ENCODE results near the gene ALOX5AP. TPM values are rescaled to one million over a fixed set of nuclear protein-coding genes. Genes with fewer than 3 reads are reported as not detected.

ALOX5AP gene
- total RNA-seq: 0.51 TPM in 1 of 2 replicates, not detected in the other

- H3K27me3 ChIP-seq (ENCODE audit: control insufficient read depth, insufficient read depth, low read length): no peaks in the 10 kb centered on the region
- DNase-seq (ENCODE audit: low read depth) (no peak), FAIRE-seq (no peak)
- TF ChIP-seq CTCF (IDR thresholded peaks at IDR 0.05; ENCODE audit: insufficient read depth, low read length, severe bottlenecking): no peak
- no peaks in the 10 kb centered on the region for H3K36me3 ChIP-seq (ENCODE audit: control insufficient read depth, insufficient read depth, low read length)
- no peak within 1 kb of the TSS for H3K4me3 ChIP-seq (ENCODE audit: low read depth, low read length)
Observed at GRCh38 chr13:30735025-30735871, at the start of gene ALOX5AP. ALOX5AP (plus strand) TSS chr13:30735543; CDS start chr13:30735606, 63 bp downstream.

GRCh38 chr13:30685987-30686386 lies 49.4 kb upstream of the ALOX5AP start:
- FAIRE-seq: no peak
- DNase-seq (ENCODE audit: low read depth): no peak
- no peak for TF ChIP-seq CTCF (IDR thresholded peaks at IDR 0.05; ENCODE audit: insufficient read depth, low read length, severe bottlenecking)
- H3K27me3 ChIP-seq (ENCODE audit: control insufficient read depth, insufficient read depth, low read length): no peaks in the 10 kb centered on the region
- no peak overlapping the region for H3K4me3 ChIP-seq (ENCODE audit: low read depth, low read length)
- H3K36me3 ChIP-seq (ENCODE audit: control insufficient read depth, insufficient read depth, low read length): no peaks in the 10 kb centered on the region

- TF ChIP-seq CTCF (IDR thresholded peaks at IDR 0.05; ENCODE audit: insufficient read depth, low read length, severe bottlenecking): no peak
- Histone ChIP-seq H3K4me3 (ENCODE audit: low read depth, low read length) (no peak overlapping the region), H3K36me3 (ENCODE audit: control insufficient read depth, insufficient read depth, low read length) (no peaks in the 10 kb centered on the region), H3K27me3 (ENCODE audit: control insufficient read depth, insufficient read depth, low read length) (no peaks in the 10 kb centered on the region)
- FAIRE-seq (no peak), DNase-seq (ENCODE audit: low read depth) (no peak)
Observed at GRCh38 chr13:30687601-30688000, 47.7 kb upstream of the ALOX5AP start.

- Histone ChIP-seq H3K4me3 (ENCODE audit: low read depth, low read length) (no peak overlapping the region), H3K36me3 (ENCODE audit: control insufficient read depth, insufficient read depth, low read length) (no peaks in the 10 kb centered on the region), H3K27me3 (ENCODE audit: control insufficient read depth, insufficient read depth, low read length) (no peaks in the 10 kb centered on the region)
- DNase-seq (ENCODE audit: low read depth) (no peak), FAIRE-seq (no peak)
- no peak for TF ChIP-seq CTCF (IDR thresholded peaks at IDR 0.05; ENCODE audit: insufficient read depth, low read length, severe bottlenecking)
Observed at GRCh38 chr13:30689752-30690151, 45.6 kb upstream of the ALOX5AP start.

- DNase-seq (ENCODE audit: low read depth) (peak; percentile 63), FAIRE-seq (no peak)
- no peaks in the 10 kb centered on the region for H3K36me3 ChIP-seq (ENCODE audit: control insufficient read depth, insufficient read depth, low read length)
- H3K27me3 ChIP-seq (ENCODE audit: control insufficient read depth, insufficient read depth, low read length): no peaks in the 10 kb centered on the region
- TF ChIP-seq CTCF (IDR thresholded peaks at IDR 0.05; ENCODE audit: insufficient read depth, low read length, severe bottlenecking): no peak
- peak overlapping the region; percentile 36 for H3K4me3 ChIP-seq (ENCODE audit: low read depth, low read length)
Observed at GRCh38 chr13:30690282-30691188, 44.8 kb upstream of the ALOX5AP start.

Measured in bronchial epithelial cell (primary cell).